T-helper 1 cell treated with Interleukin-12 subunit alpha and Interleukin-12 subunit beta and Interleukin-4 antibody, amounts not matched to agents 30 ng/mL and 1 ng/mL, for 36 hours (primary cell): ENCODE measurements around the gene WBP11. TPM values are rescaled to one million over a fixed set of nuclear protein-coding genes. Genes with fewer than 3 reads are reported as not detected.

Experiments used
- total RNA-seq: library from RNA; stranded (reverse); gene quantifications from 2 replicates; pipeline ENCODE4 v1.2.3, GENCODE V29; 2022

The WBP11 gene
- total RNA-seq, 1 donor from 2014 or later: 86.5 TPM

Other genes with a start within 250 kb of the WBP11 start
- gene PLBD1, start 235.6 kb downstream of the WBP11 start, total RNA-seq: not detected in 2 replicates
- gene GUCY2C, start 106.9 kb downstream of the WBP11 start, total RNA-seq: not detected in 2 replicates
- 1.2 and 1.8 TPM in 2 replicates for gene C12orf60, start 192 bp upstream of the WBP11 start, total RNA-seq
- not detected in 2 replicates for gene SMCO3, start 10.7 kb upstream of the WBP11 start, total RNA-seq
- gene ART4, start 40.0 kb upstream of the WBP11 start, total RNA-seq: not detected in 2 replicates
- gene MGP, start 82.4 kb upstream of the WBP11 start, total RNA-seq: 0.25 TPM in 1 of 2 replicates, not detected in the other
- gene ERP27, start 135.1 kb upstream of the WBP11 start, total RNA-seq: 10.5 and 11.9 TPM in 2 replicates
- gene ARHGDIB, start 158.1 kb upstream of the WBP11 start, total RNA-seq: 1,194 and 1,202 TPM in 2 replicates
- not detected in 2 replicates for gene PDE6H, start 169.6 kb upstream of the WBP11 start, total RNA-seq